HL-60 (cell line): ENCODE results near the gene PDE3A.

Experiments used
- DNase-seq, 2 experiments: peaks; one replicate each; pipeline ENCODE4 v3.0.0-alpha.2; 2010 to 2020; ENCODE audit warnings: low read depth in 1 of 2, low spot score in 1 of 2
- H3K27ac ChIP-seq: fragments of 250-450 bp; sonication (Bioruptor Pico); replicated peaks from 2 replicates; pipeline ENCODE4 v1.5.1; 2020; ENCODE audit warnings: mild to moderate bottlenecking, moderate library complexity
- H3K27me3 ChIP-seq: fragments of 250-450 bp; sonication (Bioruptor Pico); 2 replicates; pipeline ENCODE4 v1.5.1; 2021; ENCODE audit warnings: mild to moderate bottlenecking, moderate library complexity; ENCODE audit not compliant: insufficient read depth, poor library complexity, severe bottlenecking
- H3K4me3 ChIP-seq: replicated peaks from 2 replicates; pipeline ENCODE4 v1.5.1; 2011; ENCODE audit warnings: mild to moderate bottlenecking, control low read depth, low read length; ENCODE audit not compliant: insufficient read depth
- GABPA ChIP-seq: IDR thresholded peaks from 2 replicates; pipeline ENCODE4 v1.6.1; 2012; ENCODE audit warnings: low read depth
- POLR2AphosphoS5 ChIP-seq: IDR thresholded peaks from 2 replicates; pipeline ENCODE4 v1.6.1; 2012; ENCODE audit warnings: low read depth
- SPI1 ChIP-seq: IDR thresholded peaks from 2 replicates; pipeline ENCODE4 v1.6.1; 2012; ENCODE audit warnings: low read depth, mild to moderate bottlenecking, borderline replicate concordance
- TF ChIP-seq, protein P1 (sequence below): IDR thresholded peaks from one replicate; pipeline ENCODE4 v1.5.1; 2011; ENCODE audit warnings: low read length, control low read depth, inconsistent platforms; ENCODE audit not compliant: insufficient read depth
- TF ChIP-seq, protein P2 (sequence below): IDR thresholded peaks from 2 replicates; pipeline ENCODE4 v1.6.1; 2012; ENCODE audit warnings: low read depth; ENCODE audit not compliant: insufficient replicate concordance

Gene PDE3A

DNA sequence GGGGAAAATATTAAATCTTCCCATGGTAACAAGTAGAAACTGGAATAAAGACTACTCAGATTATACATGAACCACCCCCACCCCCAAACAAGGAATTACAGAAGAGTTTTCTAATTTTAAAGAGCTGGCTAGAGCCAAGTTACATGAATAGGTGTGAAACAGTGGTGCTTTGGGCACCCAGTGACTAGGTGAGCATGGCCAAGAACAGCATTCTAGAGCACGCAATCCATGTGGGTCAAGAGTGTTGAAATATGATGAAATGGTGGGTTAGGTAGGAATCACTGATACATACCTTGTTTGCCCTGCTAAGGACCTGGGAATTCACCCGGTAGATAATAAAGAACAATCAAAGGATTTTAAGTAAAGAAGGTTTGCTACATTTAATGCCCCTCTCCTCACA lies 208.7 kb downstream of the PDE3A start:
- H3K27ac ChIP-seq: no peak overlapping the region
- TF ChIP-seq, protein P1, sequence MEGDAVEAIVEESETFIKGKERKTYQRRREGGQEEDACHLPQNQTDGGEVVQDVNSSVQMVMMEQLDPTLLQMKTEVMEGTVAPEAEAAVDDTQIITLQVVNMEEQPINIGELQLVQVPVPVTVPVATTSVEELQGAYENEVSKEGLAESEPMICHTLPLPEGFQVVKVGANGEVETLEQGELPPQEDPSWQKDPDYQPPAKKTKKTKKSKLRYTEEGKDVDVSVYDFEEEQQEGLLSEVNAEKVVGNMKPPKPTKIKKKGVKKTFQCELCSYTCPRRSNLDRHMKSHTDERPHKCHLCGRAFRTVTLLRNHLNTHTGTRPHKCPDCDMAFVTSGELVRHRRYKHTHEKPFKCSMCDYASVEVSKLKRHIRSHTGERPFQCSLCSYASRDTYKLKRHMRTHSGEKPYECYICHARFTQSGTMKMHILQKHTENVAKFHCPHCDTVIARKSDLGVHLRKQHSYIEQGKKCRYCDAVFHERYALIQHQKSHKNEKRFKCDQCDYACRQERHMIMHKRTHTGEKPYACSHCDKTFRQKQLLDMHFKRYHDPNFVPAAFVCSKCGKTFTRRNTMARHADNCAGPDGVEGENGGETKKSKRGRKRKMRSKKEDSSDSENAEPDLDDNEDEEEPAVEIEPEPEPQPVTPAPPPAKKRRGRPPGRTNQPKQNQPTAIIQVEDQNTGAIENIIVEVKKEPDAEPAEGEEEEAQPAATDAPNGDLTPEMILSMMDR: no peak
- TF ChIP-seq SPI1 (no peak), POLR2AphosphoS5 (no peak), GABPA (no peak)
- TF ChIP-seq, protein P2, sequence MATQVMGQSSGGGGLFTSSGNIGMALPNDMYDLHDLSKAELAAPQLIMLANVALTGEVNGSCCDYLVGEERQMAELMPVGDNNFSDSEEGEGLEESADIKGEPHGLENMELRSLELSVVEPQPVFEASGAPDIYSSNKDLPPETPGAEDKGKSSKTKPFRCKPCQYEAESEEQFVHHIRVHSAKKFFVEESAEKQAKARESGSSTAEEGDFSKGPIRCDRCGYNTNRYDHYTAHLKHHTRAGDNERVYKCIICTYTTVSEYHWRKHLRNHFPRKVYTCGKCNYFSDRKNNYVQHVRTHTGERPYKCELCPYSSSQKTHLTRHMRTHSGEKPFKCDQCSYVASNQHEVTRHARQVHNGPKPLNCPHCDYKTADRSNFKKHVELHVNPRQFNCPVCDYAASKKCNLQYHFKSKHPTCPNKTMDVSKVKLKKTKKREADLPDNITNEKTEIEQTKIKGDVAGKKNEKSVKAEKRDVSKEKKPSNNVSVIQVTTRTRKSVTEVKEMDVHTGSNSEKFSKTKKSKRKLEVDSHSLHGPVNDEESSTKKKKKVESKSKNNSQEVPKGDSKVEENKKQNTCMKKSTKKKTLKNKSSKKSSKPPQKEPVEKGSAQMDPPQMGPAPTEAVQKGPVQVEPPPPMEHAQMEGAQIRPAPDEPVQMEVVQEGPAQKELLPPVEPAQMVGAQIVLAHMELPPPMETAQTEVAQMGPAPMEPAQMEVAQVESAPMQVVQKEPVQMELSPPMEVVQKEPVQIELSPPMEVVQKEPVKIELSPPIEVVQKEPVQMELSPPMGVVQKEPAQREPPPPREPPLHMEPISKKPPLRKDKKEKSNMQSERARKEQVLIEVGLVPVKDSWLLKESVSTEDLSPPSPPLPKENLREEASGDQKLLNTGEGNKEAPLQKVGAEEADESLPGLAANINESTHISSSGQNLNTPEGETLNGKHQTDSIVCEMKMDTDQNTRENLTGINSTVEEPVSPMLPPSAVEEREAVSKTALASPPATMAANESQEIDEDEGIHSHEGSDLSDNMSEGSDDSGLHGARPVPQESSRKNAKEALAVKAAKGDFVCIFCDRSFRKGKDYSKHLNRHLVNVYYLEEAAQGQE: no peak
- no peak for DNase-seq
- H3K4me3 ChIP-seq: no peak overlapping the region
- H3K27me3 ChIP-seq: no peaks in the 10 kb centered on the region

DNA sequence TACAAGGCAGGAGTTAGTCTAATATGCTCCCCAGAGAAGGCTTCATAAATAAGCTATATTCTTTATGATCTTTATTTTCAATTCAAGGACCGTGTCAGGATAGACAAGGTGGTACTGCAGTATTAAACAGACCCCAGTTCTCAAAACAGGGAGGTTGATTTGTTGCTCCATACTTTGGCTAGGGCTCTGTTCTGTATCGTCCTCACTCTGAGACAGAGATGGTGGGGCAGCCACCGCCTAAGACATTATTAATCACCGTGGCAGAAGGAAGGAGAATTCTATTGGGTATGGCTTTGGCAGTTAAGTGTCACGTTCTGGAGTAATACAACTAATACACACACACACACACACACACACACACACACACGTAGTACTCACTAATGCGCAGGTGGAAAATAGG lies 209.8 kb downstream of the PDE3A start:
- H3K27ac ChIP-seq: no peak overlapping the region
- H3K27me3 ChIP-seq: no peaks in the 10 kb centered on the region
- no peak overlapping the region for H3K4me3 ChIP-seq
- no peak for DNase-seq
- TF ChIP-seq, protein P1: no peak
- no peak for TF ChIP-seq POLR2AphosphoS5
- TF ChIP-seq, protein P2: no peak
- TF ChIP-seq SPI1: no peak
- TF ChIP-seq GABPA: no peak

DNA sequence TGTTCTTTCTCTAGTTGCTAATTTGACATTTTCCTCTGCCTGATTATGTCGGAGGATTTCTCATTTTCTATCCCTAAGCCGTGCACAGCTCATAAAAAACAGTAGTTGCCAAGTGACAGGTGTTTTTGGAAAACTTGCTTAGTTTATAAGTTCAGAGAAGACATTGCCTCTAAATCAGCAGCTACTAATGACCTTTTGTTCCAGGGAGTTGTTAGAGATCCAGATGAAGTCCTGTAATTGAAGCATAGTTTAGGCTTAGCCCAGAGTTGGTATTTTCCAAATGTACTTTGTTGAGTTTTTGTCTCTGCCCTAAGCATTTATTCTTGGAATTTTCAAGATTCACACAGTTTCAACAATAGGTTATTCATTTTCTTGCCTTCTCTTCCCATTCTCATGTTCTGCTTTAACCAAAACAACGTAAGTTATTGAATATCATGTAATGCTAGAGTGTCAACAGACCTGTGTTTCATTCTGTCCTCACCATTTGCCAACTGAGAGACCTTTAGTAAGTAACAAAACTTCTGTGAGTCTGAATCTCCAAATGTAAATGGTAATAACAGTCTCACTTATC lies 216.8 kb downstream of the PDE3A start:
- Histone ChIP-seq H3K4me3 (no peak overlapping the region), H3K27me3 (no peaks in the 10 kb centered on the region), H3K27ac (no peak overlapping the region)
- TF ChIP-seq, protein P2: no peak
- TF ChIP-seq POLR2AphosphoS5 (no peak), SPI1 (no peak), GABPA (no peak)
- TF ChIP-seq, protein P1: no peak
- no peak for DNase-seq
